Fibroblast of skin of left biceps (primary cell): Measurements from ENCODE around the gene EDN2.

ENCODE experiments used
- DNase-seq, 2 experiments: peaks; one replicate each; pipeline ENCODE4 v3.0.0-alpha.2; 2013; ENCODE audit warnings: low read depth in 2 of 2

The EDN2 gene

DNA sequence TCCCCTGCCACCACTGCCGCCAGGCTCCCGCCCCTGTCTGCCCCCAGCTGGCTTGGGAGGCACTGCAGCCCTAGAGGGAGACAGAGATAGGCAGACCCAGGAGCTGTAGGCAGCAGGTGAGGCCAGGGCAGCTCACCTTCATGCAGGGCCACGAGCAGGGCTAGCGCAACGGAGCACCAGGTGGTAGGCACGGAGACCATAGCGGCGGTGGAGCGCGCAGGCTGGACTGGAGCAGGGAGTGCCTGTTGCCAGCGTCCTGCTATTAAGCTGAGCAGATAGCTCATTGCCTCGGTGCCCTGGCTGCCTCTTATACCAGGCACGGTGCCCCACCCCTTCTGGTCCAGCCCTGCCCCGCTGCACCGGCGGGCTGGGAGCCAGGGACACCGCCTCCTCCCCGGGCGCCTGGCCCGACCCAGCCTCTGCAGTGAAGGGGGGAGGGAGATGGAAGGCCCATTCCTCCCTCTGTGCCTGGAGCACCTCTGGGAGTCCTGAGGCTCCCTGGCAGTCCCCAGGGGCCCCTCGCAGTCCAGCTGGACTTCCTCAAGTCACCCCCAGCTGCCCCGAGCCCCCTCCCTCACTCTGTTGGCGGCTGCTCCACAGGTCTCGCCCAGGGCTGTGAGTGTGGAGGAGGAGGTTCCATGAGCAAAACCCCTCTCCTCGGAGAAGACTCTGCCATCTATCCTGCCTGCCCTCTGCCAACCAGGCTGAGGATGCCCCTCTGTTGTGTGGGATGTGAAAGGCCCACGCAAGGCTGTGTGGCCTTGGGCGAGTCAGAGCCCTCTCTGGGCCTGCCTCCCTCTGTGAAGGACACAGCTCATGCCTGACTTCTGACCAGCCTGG is at the start of gene EDN2:
TSS of gene EDN2 (minus strand) at position 282 of the 840 bp plus-strand sequence. CDS start at position 200, 82 bp downstream.
- no peak for DNase-seq

DNA sequence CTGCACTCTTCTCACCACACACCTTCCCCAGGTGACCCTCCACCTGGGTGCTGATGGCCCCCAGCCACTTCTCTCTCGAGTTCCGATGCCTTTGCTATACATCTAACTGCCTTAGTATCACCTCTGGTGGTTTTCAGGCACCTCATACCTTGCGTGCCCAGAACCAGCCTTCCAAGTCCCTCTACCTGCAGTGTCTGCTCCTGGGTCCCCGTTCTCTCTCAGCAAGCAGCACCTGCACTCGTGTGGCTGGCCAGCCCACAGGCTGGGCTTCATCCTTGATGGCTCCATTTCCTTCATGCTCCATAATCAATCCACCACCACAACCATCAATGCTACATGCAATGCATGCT is 49.2 kb upstream of the EDN2 start:
- DNase-seq = no peak

DNA sequence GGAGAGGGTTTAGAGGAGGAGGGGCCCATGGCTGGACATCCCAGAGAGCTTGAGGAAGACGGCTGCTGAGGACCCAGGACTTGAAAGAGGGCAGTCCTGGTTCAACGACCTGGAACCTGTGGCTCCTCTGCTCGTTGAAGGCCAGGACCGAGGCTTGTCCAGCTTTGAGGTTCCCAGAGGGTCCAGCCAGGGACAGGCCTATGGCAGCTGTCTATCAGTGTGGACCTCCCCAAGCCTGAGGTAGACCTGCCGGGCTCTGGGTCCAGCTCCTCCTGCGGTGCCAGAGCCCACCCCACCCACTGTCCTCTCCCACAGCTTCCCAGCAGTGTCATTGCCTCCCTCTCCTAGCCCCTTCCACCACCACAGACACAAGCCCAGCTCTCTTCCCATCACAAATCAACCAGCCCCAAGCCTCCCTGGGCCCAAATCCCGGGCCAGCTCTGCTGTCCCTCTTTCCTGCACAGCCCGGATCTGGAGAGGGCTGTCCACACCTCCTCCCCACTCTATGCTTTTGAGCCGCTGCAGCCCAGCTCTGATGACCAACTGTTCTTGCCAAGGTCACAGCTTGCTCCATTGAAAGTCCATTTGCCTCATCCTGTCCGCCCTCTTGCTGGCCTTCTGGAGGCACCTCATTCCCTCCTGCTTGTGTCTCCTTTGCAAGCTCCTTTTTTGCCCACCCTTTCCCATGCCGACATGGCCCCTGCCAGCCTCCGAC is 48.7 kb upstream of the EDN2 start:
- DNase-seq = no peak

DNA sequence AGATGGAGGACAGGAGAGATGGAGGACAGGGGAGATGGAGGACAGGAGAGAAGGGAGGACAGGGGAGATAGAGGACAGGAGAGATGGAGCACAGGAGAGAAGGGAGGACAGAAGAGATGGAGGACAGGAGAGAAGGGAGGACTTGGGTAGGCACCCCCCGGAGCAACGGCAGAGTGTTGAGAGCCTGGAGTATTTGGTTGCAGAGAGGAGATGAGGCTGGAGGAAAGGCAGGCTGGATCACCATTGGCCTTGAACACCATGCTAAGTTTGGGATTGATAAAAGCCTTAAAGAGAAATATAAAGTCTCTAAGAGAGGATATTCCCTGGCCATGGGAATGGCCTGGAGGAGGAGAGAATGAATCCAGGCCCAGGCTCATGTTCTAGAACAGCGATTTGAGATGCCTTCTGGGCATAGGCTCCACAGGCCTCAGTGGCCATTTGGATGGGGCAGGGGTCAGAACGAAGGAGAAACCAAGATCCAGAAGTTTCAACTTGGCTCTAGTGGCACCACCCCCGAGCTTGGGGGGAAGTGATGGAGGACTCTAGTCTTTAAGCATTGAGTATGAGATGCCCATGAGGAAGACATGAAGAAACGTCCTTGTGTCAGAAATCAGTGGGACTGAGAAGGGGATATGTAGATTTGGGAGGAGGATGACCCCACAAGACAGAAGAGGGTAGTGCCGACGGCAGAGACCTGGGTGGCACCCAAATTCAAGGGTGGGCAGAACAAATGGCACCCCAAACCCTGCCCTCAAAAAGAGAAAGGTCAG is 47.9 kb upstream of the EDN2 start:
- no peak for DNase-seq

DNA sequence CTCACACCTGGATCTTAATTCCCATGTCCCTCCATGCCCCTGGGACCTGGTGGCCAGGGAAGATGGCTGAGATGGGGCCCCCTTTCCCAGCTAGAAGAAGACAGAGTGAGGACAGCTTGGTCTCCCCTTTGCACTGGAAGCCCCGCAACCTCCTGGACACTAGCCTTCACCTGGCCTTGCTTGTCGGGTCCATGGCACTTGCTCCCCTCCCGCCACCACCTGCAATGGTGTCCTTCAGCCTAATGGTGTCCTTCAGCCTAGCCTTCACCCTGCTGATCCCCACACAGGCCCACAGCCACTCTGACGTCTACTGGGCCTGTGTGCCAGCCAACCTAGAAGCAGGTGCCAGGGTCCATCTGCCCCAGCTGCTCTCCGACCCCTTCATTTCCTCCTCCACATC is 45.9 kb upstream of the EDN2 start:
- no peak for DNase-seq

DNA sequence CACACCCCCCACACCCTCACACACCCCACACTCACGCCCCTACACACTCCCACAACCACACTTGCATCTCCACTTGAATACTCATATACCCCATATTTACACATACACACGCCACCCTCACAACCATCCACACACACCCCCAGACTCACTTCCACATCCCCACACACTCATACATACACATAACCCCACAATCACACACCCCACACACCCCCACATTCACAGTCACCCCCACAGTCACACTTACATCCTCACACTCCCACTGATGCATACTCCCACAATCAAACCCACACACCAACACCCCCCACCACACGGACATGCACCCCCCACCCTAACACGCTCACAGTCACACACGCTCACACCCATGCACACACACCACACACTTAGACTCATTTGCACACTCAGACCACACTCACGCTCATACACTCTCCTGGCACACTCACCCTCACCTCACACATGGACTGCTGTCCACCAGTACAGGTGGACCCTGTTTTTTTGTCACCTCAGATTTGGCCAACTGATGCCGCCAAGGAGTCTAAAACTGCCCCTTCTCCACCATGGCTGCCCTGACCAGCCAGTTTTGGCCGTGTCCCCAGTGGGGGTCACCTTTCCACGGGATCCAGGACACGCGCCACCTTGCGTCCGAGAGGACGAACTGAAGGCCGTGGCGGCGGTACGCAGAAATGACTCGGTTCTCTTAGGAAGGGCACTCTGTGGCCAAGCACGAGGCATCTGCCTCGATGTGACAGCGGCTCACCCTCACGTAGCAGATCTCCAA is 45.3 kb upstream of the EDN2 start:
- DNase-seq = no peak

DNA sequence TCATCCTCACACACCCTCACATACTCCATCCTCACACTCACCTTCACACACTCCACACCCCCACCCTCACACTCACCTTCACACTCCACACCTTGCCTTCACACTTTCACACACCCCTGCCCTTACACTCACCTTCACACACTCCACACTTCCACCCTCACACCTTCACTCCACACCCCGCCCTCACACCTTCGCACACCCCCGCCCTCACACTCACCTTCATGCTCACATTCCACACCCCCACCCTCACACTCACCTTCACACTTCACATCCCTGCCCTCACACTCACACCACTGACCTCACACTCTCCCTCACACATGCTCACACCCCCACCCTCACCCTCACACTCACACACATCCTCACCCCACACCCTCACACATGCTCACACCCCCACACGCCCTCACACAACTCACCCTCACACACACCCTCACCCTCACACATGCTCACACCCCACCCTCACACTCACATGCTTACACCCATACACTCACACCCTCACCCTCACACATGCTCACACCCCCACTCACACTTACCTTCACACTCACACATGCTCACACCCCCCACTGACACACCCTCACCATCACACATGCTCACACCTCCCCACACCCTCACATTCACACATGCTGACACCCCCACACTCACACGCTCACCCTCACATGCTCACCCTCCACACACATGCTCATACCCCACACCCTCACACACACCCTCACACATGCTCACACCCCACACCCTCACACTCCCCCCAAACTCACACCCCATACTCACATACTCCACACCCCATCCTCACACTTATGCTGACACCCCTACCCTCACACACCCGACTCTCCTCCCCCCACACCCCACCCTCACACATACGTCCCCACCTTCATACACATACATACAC is 44.5 kb upstream of the EDN2 start:
- DNase-seq = no peak

DNA sequence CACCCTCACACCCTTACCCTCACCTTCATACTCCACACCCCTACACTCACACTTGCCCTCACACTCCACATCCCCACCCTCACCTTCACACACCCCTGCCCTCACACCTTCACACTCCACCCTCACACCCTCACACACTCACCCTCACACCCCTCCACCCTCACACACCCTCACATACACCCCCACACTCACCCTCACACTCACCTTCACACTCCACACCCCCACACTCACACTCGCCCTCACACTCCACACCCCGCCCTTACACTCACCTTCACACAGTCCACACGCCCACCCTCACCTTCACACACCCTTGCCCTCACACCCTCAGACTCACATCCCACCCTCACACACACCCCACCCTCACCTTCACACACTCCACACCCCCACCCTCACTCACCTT is 43.6 kb upstream of the EDN2 start:
- no peak for DNase-seq

DNA sequence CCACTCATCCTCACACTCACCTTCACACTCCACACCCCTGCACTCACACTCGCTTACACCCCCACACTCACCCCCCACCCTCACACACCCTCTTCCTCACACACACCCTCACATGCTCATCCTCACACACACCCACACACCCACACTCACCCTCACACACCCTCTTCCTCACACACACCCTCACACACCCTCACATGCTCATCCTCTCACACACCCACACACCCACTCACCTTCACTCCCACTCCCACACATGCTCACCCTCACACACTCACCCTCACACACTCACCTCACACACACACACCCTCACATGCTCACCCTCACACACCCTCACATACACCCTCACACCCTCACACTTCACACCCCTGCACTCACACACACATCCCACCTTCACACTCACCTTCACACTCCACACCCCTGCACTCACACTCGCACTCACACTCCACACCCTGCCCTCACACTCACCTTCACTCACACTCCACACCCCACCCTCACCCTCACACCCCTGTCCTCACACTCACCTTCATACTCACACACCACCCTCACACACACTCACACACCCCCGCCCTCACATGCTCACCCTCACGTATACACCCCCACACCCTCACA is 42.6 kb upstream of the EDN2 start:
- DNase-seq = no peak

DNA sequence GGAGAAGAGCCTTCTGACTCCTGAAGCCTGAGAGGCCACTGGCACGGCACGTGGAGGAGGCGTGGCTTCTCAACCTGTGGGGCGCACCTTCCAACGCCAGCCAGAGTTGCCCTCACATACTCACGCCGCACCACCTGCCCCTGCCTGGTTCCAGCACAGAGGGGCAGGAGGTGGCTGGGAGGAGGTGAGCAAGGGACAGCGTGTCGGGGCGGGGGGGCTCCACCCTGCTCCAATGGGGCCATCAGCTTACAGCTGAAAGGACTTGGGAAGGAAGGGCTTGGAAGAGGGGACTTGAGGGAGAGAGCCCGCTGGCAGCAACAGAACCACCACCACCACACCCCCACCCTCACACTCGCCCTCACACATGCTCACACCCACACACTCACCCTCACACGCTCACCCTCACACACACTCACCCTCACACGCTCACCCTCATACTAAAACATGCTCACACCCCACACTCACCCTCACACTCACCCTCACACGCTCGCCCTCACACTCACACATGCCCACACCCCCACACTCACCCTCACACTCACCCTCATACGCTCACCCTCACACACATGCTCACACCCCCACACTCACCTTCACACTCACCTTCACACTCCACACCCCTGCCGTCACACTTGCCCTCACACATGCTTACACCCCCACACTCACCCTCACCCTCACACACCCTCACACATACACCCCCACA is 41.6 kb upstream of the EDN2 start:
- no peak for DNase-seq

DNA sequence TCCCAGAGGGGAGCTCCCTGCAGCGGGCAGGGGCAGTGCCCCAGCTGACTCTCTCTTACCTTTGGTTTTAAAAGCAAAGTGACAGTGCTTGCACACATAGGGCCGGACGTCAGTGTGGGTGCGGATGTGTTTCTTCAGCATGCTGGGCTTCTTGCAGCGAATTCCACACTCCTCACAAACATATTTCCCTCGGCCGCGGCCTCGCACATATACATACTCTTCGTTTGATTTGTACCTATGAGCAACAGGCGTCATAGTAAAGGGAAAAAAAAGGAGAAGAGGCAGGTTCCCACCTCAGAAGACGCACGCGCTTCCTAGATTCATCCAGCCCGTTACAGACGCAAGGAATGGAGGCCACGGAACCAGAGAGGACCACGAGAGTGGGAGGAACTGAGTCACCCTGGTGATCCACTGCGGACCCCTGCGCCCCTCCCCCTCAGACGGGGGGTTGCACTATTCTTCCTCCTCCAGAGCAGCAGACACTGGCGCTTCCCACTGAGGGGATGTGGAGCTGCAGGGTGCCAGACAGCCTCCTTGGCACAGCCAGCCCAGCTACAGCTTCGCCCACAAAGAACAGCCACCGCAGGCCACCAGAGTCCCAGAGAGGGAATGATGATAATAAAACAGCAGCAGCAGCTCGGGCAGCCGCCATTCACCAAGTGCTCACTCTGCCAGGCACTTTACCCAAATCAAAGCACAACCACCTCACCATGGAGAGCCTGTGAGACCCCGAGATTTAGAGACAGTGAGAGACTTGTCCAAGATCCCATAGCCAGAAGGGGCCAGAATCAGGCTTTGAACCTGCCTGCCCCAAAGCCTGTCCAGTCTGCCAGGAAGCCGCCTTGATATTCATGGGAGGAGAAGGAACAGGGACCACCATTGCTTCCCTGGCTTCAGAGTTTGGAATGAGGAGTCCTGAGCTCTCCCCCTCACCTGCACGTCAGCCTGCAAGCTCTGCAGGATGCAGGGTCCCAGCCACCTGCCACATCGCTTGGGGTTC is 40.5 kb upstream of the EDN2 start:
- no peak for DNase-seq

DNA sequence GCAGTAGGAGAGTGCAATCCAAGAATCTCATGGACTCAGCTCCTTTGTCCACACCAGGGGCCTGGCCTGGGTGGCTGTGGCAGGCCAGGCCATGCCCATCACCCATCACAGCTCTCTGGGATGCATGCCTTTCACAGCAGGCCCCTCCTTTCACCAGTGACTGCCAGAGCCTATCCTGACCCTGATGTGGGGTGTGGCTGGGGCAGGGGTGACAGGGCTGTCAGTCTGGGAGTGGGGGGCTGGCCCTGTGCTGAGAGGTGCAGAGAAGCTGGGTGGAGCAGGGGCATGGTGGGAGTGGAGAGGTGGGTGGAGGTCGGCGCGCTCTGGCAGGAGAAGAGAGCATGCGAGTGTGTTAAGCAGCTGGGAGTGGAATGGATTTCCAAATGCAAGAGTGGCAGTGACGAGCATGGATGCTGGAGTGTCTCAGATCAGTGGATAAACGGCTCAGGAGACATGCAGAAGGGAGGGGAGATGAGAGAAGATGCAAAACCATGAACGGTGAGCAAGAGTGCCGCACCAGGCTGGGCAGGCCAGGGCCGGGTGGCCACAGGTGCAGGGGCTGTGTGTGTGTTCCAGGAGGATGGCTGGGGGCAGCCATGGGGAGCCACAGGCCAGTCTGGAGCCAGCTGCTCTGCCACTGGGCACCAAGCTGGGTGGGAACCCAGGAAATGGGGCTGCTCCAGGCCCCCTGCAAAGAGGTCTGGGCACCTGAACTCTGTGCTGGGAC is 39.6 kb upstream of the EDN2 start:
- DNase-seq = no peak

DNA sequence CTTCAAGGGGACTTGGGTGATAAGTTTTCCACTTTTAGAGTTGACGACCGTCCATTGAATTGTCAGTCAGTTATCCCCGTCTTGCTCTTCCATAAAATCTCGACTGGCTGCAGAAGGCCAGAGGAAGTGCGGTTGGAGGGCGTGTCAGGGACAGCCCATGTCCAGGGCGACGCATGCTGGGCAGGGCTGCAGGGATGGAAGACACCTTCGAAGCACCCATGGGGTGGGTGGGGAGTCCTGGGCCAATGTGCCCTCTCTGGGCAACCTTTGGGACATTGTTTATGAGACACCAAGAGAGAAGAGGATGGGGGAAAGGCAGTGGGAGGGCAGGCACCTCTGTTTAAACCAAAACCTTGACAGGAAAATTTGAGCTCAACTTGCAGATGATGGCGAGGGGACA is 38.6 kb upstream of the EDN2 start:
- no peak for DNase-seq

DNA sequence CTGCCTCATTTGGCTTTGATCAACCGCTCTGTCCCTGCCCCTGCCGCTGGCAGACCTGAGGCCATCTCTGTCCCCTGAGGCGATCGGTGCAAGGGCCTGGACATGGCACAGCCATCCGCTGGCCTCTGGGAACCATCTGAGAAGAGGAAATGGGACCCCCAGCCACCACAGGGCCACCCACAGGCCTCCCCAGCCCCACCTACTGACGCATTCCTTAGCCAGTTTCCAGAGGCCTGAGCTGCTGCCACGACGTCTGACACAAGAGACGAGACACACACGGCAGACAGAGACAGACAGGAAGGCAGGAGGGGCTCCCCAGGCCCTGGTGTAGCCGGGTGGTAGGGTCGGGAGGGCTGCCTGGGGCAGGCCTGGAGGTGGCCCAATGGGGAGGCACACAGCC is 37.3 kb upstream of the EDN2 start:
- DNase-seq = no peak

DNA sequence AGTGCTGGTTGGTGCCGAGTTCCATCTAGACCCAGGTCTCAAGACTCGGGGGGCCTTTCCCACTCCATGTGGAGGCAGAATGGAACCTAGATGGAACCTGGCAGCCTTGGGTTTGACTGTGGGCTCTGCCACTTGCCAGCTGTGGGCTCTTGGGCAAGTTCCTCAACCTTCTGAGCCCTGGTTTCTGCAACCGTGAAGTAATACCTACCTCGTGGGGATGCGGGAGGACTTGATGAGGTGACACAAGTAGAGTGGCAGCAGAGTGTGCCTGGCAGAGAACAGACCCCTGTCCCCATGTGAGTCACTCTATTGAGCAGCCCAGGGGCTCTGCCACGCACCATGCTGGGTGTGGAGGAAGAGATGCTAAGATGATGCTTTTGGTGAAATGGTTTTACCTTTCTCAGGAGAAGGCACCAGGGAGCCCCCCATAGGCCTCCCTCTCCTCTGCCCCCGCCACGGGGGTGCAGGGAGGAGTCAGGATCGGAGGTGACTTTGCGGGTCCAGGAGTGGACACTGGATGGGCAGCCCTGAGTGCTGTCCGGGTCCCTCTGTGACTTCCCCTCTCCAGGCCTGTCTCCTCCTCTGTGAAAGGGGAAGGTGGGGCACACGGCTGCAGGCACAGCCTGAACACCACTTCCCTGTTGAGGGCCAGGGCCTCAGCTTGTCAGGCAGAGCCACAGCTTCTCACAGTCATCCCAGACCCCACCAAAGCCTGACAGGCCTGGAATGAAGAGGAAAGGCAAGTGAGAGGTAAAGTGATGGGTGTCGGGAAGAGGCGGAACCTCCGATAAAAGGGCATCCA is 36.7 kb upstream of the EDN2 start:
- no peak for DNase-seq

DNA sequence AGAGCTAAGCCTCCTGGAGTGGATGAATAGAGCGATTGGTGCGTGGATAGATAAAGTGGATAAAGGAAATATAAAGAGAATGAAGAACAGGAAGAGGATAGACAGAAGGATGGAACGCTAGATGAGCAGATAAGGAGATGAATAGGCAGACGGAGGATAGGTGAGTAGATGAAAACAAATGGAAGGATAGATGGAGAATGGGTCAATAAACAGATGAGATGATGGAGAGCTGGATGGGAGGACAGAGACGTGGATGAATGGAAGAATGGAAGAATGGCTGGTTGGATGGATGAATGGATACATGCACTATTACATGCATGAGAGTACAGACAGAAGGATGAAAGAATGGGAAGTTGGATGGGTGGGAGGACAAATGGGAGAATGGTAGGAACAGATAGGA is 35.2 kb upstream of the EDN2 start:
- DNase-seq = no peak

DNA sequence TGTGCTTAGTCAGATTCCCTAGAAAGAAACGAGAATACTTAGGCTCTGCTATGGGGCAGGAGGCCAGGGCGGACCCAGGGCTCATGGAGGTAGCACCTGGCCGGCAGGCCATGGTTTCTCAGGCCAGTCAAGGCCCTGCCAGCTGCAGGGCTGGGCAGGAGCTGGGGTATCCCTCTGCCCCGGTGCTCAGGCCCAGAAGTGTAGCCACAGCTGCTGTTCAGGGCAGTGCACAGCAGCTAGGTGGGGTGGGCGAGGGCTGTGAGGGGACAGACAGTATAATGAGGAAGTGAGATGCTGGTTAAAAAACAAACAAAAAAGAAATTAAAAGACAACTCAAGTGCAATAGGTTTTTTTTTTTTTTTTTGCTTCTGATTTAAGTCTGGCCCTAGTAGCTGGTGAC is 34.0 kb upstream of the EDN2 start:
- no peak for DNase-seq
